NB4 (cell line): ENCODE measurements around the gene TEN1.
"Not testable (repeated sequence)": the region's sequence is repeated elsewhere in the genome, so short reads cannot be mapped to it uniquely, and the experiment has no call there.

Experiments
- DNase-seq: peaks from one replicate; pipeline ENCODE4 v3.0.0; 2010; ENCODE audit warnings: low read depth
- H3K4me3 ChIP-seq: one replicate; pipeline ENCODE4 v1.5.1; 2011; ENCODE audit warnings: mild to moderate bottlenecking, low read depth, low read length, moderate library complexity
- CTCF ChIP-seq: IDR thresholded peaks from one replicate; pipeline ENCODE4 v1.5.1; 2012; ENCODE audit warnings: low read depth, low read length
- MAX ChIP-seq: IDR thresholded peaks from 2 replicates; pipeline ENCODE4 v1.6.1; 2011; ENCODE audit warnings: low read depth, low read length
- MYC ChIP-seq: IDR thresholded peaks from 2 replicates; pipeline ENCODE4 v1.6.1; 2011; ENCODE audit warnings: low read depth, low read length
- POLR2A ChIP-seq: IDR thresholded peaks from 2 replicates; pipeline ENCODE4 v1.6.1; 2011; ENCODE audit warnings: mild to moderate bottlenecking; ENCODE audit not compliant: insufficient read length; ENCODE audit errors: extremely low read depth

TEN1 gene

GRCh38 chr17:76040376-76040775 lies 61.3 kb downstream of the TEN1 start:
- TF ChIP-seq MAX (no peak), POLR2A (no peak), CTCF (no peak)
- H3K4me3 ChIP-seq: no peak overlapping the region
- no peak for DNase-seq

GRCh38 chr17:76042868-76043267 lies 63.8 kb downstream of the TEN1 start:
- not testable (repeated sequence) for DNase-seq, H3K4me3 ChIP-seq

- not testable (repeated sequence) for DNase-seq, H3K4me3 ChIP-seq
Observed at GRCh38 chr17:76044475-76045007, 65.5 kb downstream of the TEN1 start.

GRCh38 chr17:76046064-76046463 lies 67.0 kb downstream of the TEN1 start:
- no peak overlapping the region for H3K4me3 ChIP-seq
- DNase-seq: no peak
- TF ChIP-seq POLR2A (no peak), CTCF (no peak), MAX (no peak), MYC (no peak)

GRCh38 chr17:76048025-76048605 lies 69.1 kb downstream of the TEN1 start:
- no peak overlapping the region for H3K4me3 ChIP-seq
- TF ChIP-seq CTCF (no peak), POLR2A (no peak), MYC (no peak), MAX (no peak)
- DNase-seq: no peak

GRCh38 chr17:76048711-76049110 lies 69.7 kb downstream of the TEN1 start:
- no peak overlapping the region for H3K4me3 ChIP-seq
- DNase-seq: no peak

More at GRCh38 chr17:76048711-76049110, 69.7 kb downstream of the TEN1 start:
- TF ChIP-seq POLR2A (no peak), MYC (no peak), MAX (no peak), CTCF (no peak)
